WERI-Rb-1 (cell line): ENCODE results near the gene MAPK14.
A peak's percentile ranks its signal among the peaks of the same experiment; 100 is the strongest.

Experiments used
- DNase-seq: peaks from one replicate; pipeline ENCODE4 v3.0.0-alpha.2; 2020
- H3K27ac ChIP-seq: fragments of 250-450 bp; sonication (Bioruptor Pico); 2 replicates; pipeline ENCODE4 v1.5.1; 2020; ENCODE audit warnings: mild to moderate bottlenecking, moderate library complexity
- H3K27me3 ChIP-seq: fragments of 250-450 bp; sonication (Bioruptor Pico); 2 replicates; pipeline ENCODE4 v1.5.1; 2021; ENCODE audit warnings: mild to moderate bottlenecking, low read depth, moderate library complexity; ENCODE audit not compliant: insufficient read depth, severe bottlenecking
- H3K36me3 ChIP-seq: fragments of 250-450 bp; sonication (Bioruptor Pico); 2 replicates; pipeline ENCODE4 v1.5.1; 2020; ENCODE audit warnings: mild to moderate bottlenecking, moderate library complexity
- H3K4me3 ChIP-seq: 2 replicates; pipeline ENCODE4 v1.5.1; 2011; ENCODE audit warnings: low read depth, mild to moderate bottlenecking, control low read depth, low read length
- H3K9me3 ChIP-seq: fragments of 250-450 bp; sonication (Bioruptor Pico); 2 replicates; pipeline ENCODE4 v1.5.1; 2021; ENCODE audit warnings: mild to moderate bottlenecking, moderate library complexity; ENCODE audit not compliant: severe bottlenecking
- TF ChIP-seq, protein P1 (sequence below): IDR thresholded peaks from 2 replicates; pipeline ENCODE4 v1.5.1; 2011; ENCODE audit warnings: low read depth, mild to moderate bottlenecking, control low read depth, inconsistent platforms, low read length

The MAPK14 gene

DNA sequence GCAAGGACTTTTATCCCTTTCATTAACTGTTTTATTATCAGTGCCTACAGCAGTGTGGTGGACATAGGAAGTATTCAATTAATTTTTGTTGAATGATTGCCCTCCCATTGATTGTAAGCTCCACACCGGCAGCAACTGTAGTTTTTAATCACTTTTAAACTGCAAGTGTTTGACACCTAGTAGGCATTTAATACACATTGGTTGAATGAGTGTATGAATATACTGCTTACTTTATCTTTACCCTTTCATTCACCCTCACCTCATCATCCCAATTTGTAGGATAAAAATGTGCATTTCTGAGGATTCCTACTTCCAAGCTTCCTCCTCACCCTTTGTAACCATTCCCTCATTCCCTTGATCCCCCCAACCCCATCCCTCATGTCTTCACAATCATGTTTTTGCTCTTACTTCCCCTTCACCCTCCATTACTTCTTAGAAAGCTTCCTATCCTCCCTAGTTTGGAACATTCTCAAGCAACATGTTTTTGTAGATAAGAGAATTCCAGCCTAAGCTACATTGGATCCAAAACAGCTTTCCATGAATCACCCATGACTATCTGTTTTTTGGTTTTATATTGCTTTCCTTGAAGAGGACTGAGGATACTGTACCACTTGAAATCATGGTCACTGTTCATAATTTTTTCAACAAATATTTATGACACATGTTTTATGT lies 2.2 kb upstream of the MAPK14 start:
- H3K27me3 ChIP-seq: no peaks in the 10 kb centered on the region
- no peak overlapping the region for H3K4me3 ChIP-seq
- DNase-seq: no peak
- TF ChIP-seq, protein P1, sequence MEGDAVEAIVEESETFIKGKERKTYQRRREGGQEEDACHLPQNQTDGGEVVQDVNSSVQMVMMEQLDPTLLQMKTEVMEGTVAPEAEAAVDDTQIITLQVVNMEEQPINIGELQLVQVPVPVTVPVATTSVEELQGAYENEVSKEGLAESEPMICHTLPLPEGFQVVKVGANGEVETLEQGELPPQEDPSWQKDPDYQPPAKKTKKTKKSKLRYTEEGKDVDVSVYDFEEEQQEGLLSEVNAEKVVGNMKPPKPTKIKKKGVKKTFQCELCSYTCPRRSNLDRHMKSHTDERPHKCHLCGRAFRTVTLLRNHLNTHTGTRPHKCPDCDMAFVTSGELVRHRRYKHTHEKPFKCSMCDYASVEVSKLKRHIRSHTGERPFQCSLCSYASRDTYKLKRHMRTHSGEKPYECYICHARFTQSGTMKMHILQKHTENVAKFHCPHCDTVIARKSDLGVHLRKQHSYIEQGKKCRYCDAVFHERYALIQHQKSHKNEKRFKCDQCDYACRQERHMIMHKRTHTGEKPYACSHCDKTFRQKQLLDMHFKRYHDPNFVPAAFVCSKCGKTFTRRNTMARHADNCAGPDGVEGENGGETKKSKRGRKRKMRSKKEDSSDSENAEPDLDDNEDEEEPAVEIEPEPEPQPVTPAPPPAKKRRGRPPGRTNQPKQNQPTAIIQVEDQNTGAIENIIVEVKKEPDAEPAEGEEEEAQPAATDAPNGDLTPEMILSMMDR: no peak
- no peaks in the 10 kb centered on the region for H3K9me3 ChIP-seq
- no peak overlapping the region for H3K27ac ChIP-seq
- H3K36me3 ChIP-seq: peaks cover 8% of the 10 kb centered on the region

GRCh38 chr6:36025932-36026327 lies 1.7 kb upstream of the MAPK14 start:
- Histone ChIP-seq H3K36me3 (peaks cover 8% of the 10 kb centered on the region), H3K27me3 (no peaks in the 10 kb centered on the region), H3K27ac (no peak overlapping the region), H3K4me3 (no peak overlapping the region), H3K9me3 (no peaks in the 10 kb centered on the region)
- no peak for DNase-seq
- TF ChIP-seq, protein P1: no peak

DNA sequence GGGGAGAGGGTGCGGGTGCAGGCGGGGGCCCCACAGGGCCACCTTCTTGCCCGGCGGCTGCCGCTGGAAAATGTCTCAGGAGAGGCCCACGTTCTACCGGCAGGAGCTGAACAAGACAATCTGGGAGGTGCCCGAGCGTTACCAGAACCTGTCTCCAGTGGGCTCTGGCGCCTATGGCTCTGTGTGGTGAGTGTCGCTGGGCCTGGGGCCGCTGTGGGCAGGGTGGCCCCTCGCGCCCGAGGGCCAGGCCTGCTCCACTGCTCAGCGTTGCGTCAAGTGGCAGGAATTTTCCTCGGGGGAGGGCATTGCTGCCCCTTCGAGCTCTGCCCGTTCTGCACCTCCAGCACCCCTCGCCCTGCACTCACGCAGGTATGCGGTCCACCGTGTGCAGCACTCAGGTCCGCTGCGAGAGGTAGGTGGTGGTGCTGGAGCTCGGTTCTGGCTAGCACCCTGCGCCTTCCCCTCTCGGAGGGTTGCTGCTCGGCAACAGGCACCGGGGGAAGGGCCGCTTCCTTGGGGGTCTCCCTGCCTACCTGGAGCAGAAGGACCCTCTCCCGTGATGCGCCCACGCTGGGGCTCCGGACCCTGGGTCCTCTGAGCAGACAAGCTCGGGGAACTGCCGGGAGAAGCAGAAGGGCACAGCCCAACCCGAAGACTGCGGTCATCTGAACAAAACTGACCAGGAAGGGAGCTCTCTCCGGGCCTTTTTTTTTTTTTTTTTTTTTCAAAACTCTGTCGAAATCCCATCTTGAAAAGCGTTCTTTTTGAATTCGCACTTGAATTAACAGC lies 674 bp downstream of the MAPK14 start:
- Histone ChIP-seq H3K27me3 (no peaks in the 10 kb centered on the region), H3K36me3 (peaks cover 15% of the 10 kb centered on the region), H3K4me3 (peak overlapping the region; percentile 66), H3K27ac (peak overlapping the region; percentile 94), H3K9me3 (no peaks in the 10 kb centered on the region)
- peak; percentile 69 for DNase-seq
- TF ChIP-seq, protein P1: no peak

DNA sequence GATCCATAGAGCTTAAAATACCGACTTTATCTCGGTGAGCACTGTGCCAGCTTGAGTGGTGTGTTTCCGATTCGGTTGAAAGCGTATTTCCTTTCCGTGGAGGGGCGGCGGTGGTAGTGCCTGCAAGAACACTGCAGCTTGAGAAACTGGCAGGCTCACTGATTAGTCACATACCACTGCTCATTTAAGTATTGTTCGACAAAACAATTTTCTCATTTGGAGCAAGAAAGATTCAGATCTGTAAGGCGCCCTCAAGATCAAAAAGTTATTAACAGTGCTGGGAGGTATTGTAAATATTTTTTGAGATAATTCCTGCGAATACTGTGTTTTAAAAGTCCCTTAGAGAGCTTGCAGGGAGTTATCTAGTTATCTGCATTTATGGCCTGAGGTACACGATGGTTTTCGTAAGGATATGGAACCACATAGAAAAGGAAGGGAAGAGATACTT lies 1.3 kb downstream of the MAPK14 start:
- DNase-seq: peak; percentile 64
- peak overlapping the region; percentile 66 for H3K4me3 ChIP-seq

DNA sequence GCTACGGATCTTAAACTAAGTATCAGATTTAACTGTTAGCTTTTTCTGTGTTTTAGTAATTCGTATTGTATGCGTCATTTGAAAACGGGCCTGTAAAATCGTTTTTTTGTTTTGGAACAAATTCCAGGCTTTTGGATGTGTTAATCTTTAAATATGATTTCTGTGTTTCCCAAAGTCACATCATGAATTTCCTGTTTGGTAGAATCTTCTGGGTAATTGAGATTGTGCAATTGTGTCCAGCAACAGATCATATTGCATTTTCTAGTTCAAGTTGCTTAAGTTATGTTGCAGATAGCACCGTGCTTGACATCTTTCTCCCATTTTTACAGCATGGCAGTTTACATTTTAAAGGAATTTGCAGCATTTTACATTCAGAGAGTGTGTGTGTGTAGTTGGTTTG lies 1.9 kb downstream of the MAPK14 start:
- no peak for DNase-seq
- Histone ChIP-seq H3K27me3 (no peaks in the 10 kb centered on the region), H3K4me3 (peak overlapping the region; percentile 66), H3K9me3 (no peaks in the 10 kb centered on the region), H3K36me3 (peaks cover 15% of the 10 kb centered on the region), H3K27ac (no peak overlapping the region; the same call in 1 of the 2 replicates)
- TF ChIP-seq, protein P1: no peak

More for the DNA sequence above, 1.3 kb downstream of the MAPK14 start:
- H3K9me3 ChIP-seq: no peaks in the 10 kb centered on the region
- H3K27ac ChIP-seq: peak overlapping the region; percentile 94
- H3K36me3 ChIP-seq: peaks cover 15% of the 10 kb centered on the region
- H3K27me3 ChIP-seq: no peaks in the 10 kb centered on the region
- TF ChIP-seq, protein P1: no peak
